HEK293T (cell line): ENCODE measurements around the gene RABGAP1L.
A peak's percentile ranks its signal among the peaks of the same experiment; 100 is the strongest.
"Not testable (repeated sequence)": the region's sequence is repeated elsewhere in the genome, so short reads cannot be mapped to it uniquely, and the experiment has no call there.

Experiments
- CTCF ChIA-PET: fragments of 350-600 bp; formaldehyde crosslinking; extraction: SDS; loops from one replicate; lab custom pipeline; 2021; ENCODE audit warnings: antibody characterized with exemption, inconsistent platforms; lab: Yijun Ruan, JAX
- POLR2A ChIA-PET: fragments of 350-600 bp; formaldehyde crosslinking; extraction: SDS; loops from one replicate; lab custom pipeline; 2020; ENCODE audit warnings: antibody characterized with exemption, inconsistent platforms; lab: Yijun Ruan, JAX
- DNase-seq: peaks from one replicate; pipeline ENCODE4 v3.0.0; 2012; ENCODE audit warnings: mixed read lengths; ENCODE audit errors: extremely low spot score
- ARNT ChIP-seq: fragments of 450-650 bp; IDR thresholded peaks from 2 replicates; pipeline ENCODE4 v1.6.1; 2017; ENCODE audit warnings: mild to moderate bottlenecking
- BHLHE40 ChIP-seq: fragments of 450-650 bp; IDR thresholded peaks from 2 replicates; pipeline ENCODE4 v1.6.1; 2016; ENCODE audit warnings: mild to moderate bottlenecking, moderate library complexity, borderline replicate concordance
- CTBP1 ChIP-seq: fragments of 450-650 bp; IDR thresholded peaks from 2 replicates; pipeline ENCODE4 v1.6.1; 2016; ENCODE audit warnings: borderline replicate concordance
- ELF4 ChIP-seq: fragments of 450-650 bp; IDR thresholded peaks from 2 replicates; pipeline ENCODE4 v1.6.1; 2017; ENCODE audit warnings: antibody characterized with exemption
- FOXA1 ChIP-seq: fragments of 450-650 bp; IDR thresholded peaks from 2 replicates; pipeline ENCODE4 v1.6.1; 2016; ENCODE audit warnings: mild to moderate bottlenecking
- FOXK2 ChIP-seq: fragments of 450-650 bp; IDR thresholded peaks from 2 replicates; pipeline ENCODE4 v1.6.1; 2016; ENCODE audit warnings: mild to moderate bottlenecking
- FOXM1 ChIP-seq: fragments of 450-650 bp; IDR thresholded peaks from 2 replicates; pipeline ENCODE4 v1.6.1; 2017; ENCODE audit warnings: mild to moderate bottlenecking, borderline replicate concordance
- HDGF ChIP-seq: fragments of 450-650 bp; IDR thresholded peaks from 2 replicates; pipeline ENCODE4 v1.6.1; 2017; ENCODE audit warnings: antibody characterized with exemption, borderline replicate concordance
- L3MBTL2 ChIP-seq: fragments of 450-650 bp; conservative IDR thresholded peaks from 2 replicates; pipeline ENCODE4 v1.6.1; 2016; ENCODE audit warnings: mild to moderate bottlenecking
- LEF1 ChIP-seq: fragments of 450-650 bp; IDR thresholded peaks from 2 replicates; pipeline ENCODE4 v1.6.1; 2017; ENCODE audit warnings: mild to moderate bottlenecking, borderline replicate concordance
- NFRKB ChIP-seq: fragments of 450-650 bp; IDR thresholded peaks from 2 replicates; pipeline ENCODE4 v1.6.1; 2016; ENCODE audit warnings: mild to moderate bottlenecking, moderate library complexity
- PKNOX1 ChIP-seq: fragments of 450-650 bp; IDR thresholded peaks from 2 replicates; pipeline ENCODE4 v1.6.1; 2016
- SP1 ChIP-seq: fragments of 450-650 bp; IDR thresholded peaks from 2 replicates; pipeline ENCODE4 v1.6.1; 2017
- SUZ12 ChIP-seq: fragments of 450-650 bp; IDR thresholded peaks from 2 replicates; pipeline ENCODE4 v1.6.1; 2016; ENCODE audit warnings: mild to moderate bottlenecking
- TARDBP ChIP-seq: fragments of 450-650 bp; IDR thresholded peaks from 2 replicates; pipeline ENCODE4 v1.6.1; 2016
- ZNF384 ChIP-seq: fragments of 450-650 bp; IDR thresholded peaks from 2 replicates; pipeline ENCODE4 v1.6.1; 2016

The RABGAP1L gene

GRCh38 chr1:174405219-174405618 is 245.9 kb downstream of the RABGAP1L start:
- TF ChIP-seq NFRKB (no peak), L3MBTL2 (no peak), HDGF (no peak), FOXA1 (no peak), SUZ12 (no peak), FOXK2 (no peak), SP1 (no peak), ELF4 (no peak), CTBP1 (no peak), ZNF384 (no peak), FOXM1 (no peak), LEF1 (no peak), ARNT (no peak), BHLHE40 (no peak), TARDBP (no peak), PKNOX1 (no peak)
- POLR2A ChIA-PET, result no interaction called here
- CTCF ChIA-PET, result no interaction called here
- DNase-seq, result no peak

- no peak for DNase-seq
- POLR2A ChIA-PET, result no interaction called here
- CTCF ChIA-PET, result no interaction called here
- TF ChIP-seq FOXK2 (no peak), ZNF384 (no peak), BHLHE40 (no peak), NFRKB (no peak), L3MBTL2 (no peak), SP1 (no peak), PKNOX1 (no peak), FOXM1 (no peak), ARNT (no peak), HDGF (no peak), TARDBP (no peak), FOXA1 (no peak)
Measured at GRCh38 chr1:174406421-174406820, 247.1 kb downstream of the RABGAP1L start.

- no peak for DNase-seq
- TF ChIP-seq SP1 (no peak), ZNF384 (no peak)
- POLR2A ChIA-PET, result no interaction called here
- CTCF ChIA-PET, result no interaction called here
Measured at GRCh38 chr1:174407665-174408064, 248.3 kb downstream of the RABGAP1L start.

- no peak for DNase-seq
- POLR2A ChIA-PET, result no interaction called here
- TF ChIP-seq L3MBTL2 (no peak), FOXA1 (no peak), NFRKB (no peak), PKNOX1 (no peak)
- CTCF ChIA-PET, result no interaction called here
Measured at GRCh38 chr1:174408146-174408545, 248.8 kb downstream of the RABGAP1L start.

GRCh38 chr1:174409801-174410200 is 250.5 kb downstream of the RABGAP1L start:
- DNase-seq, POLR2A ChIA-PET, CTCF ChIA-PET: not testable (repeated sequence)

GRCh38 chr1:174413632-174414031 is 254.3 kb downstream of the RABGAP1L start:
- TF ChIP-seq FOXK2 (no peak), NFRKB (no peak), FOXM1 (no peak), ZNF384 (no peak), SP1 (no peak), SUZ12 (no peak), HDGF (no peak), CTBP1 (no peak), BHLHE40 (no peak), ARNT (no peak)
- CTCF ChIA-PET, result no interaction called here
- peak; percentile 18 for DNase-seq
- POLR2A ChIA-PET, result no interaction called here

GRCh38 chr1:174414203-174414602 is 254.9 kb downstream of the RABGAP1L start:
- DNase-seq, result no peak
- POLR2A ChIA-PET, result no interaction called here
- TF ChIP-seq ARNT (no peak), BHLHE40 (no peak), LEF1 (no peak), ZNF384 (no peak), NFRKB (no peak), TARDBP (no peak), ELF4 (no peak), SUZ12 (no peak), FOXM1 (no peak), HDGF (no peak), PKNOX1 (no peak), FOXA1 (no peak), L3MBTL2 (no peak), CTBP1 (no peak), FOXK2 (no peak), SP1 (no peak)
- CTCF ChIA-PET, result no interaction called here
